Astrocyte of the spinal cord (primary cell): ENCODE data around the gene EGFR.
"Not testable (repeated sequence)": the region's sequence is repeated elsewhere in the genome, so short reads cannot be mapped to it uniquely, and the experiment has no call there.

Source experiments
- DNase-seq: peaks from one replicate; pipeline ENCODE4 v3.0.0; 2011; ENCODE audit warnings: low read depth, low spot score
- H3K4me3 ChIP-seq: 2 replicates; pipeline ENCODE4 v1.5.1; 2011; ENCODE audit warnings: low read depth, mild to moderate bottlenecking, low read length, moderate library complexity
- CTCF ChIP-seq: IDR thresholded peaks from 2 replicates; pipeline ENCODE4 v1.5.1; 2012; ENCODE audit warnings: low read depth, mild to moderate bottlenecking, low read length, inconsistent platforms
- in situ Hi-C: cut with HindIII; loops from 2 replicates; pipeline ENCODE4 v1.10.0; 2017; ENCODE audit warnings: low sequenced_read_pairs

Gene EGFR

GRCh38 chr7:55033236-55033846, 14.5 kb downstream of the EGFR start:
- in situ Hi-C loops, result no loop called here
- H3K4me3 ChIP-seq, result no peak overlapping the region
- no peak for TF ChIP-seq CTCF
- no peak for DNase-seq

GRCh38 chr7:55034776-55035175, 16.0 kb downstream of the EGFR start:
- no peak for TF ChIP-seq CTCF
- no peak for DNase-seq
- in situ Hi-C loops, result no loop called here
- no peak overlapping the region for H3K4me3 ChIP-seq

GRCh38 chr7:55035410-55035809, 16.6 kb downstream of the EGFR start:
- in situ Hi-C loops, H3K4me3 ChIP-seq, DNase-seq: not testable (repeated sequence)

- no peak overlapping the region for H3K4me3 ChIP-seq
- in situ Hi-C loops, result no loop called here
- no peak for TF ChIP-seq CTCF
- no peak for DNase-seq
These were observed 18.3 kb downstream of the EGFR start for GRCh38 chr7:55036950-55037736.

DNA sequence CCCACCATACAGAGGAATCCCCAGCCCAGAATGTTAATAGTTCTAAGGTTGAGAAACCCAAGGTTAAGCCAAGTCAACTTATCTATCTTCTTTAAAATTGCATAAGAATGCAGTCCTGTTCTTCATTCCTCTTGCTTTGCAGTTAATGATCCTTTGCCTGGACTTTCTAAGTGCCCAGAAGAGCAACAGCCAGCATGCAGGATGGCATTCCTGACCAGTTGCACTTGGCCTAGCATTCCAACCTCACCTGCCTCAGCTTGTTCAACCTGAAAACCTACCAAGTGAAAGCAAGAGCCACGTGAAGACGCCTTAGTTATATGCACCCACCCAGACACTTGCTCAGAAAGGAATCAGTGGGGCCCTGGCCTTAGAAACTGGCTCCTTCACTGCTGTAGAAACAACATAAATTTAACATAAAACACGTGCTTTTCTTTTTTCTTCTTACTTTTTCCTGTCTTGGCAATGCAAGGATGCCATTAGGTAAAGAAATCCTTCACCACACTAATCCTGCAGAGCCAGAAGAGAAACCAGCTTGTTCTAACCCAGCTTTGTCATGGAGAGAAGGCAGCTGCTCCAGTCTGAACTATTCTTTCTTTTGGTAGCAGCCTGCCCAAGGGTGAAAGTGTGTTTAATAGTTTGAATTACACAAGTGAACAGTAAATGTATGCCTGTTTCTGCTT, 25.0 kb downstream of the EGFR start:
- no peak overlapping the region for H3K4me3 ChIP-seq
- in situ Hi-C loops, result no loop called here
- DNase-seq, result no peak
- TF ChIP-seq CTCF, result no peak

DNA sequence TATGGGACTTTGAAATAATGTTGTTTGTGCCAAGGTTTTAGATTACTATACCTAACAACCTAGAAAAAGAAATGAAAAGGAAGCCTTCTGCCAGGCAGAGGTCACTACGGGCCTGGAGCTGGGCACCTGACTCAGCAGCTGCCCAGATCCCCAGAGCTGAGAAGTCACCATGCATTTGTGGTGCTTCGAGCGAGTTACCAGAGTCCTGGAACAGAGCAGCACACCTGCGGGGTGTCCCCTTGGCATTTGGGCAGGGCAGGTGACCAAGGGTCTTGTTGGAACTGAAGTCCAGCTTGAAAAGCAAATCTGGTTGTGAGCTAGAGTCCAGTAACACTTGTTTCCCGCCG, 25.5 kb downstream of the EGFR start:
- DNase-seq, result no peak
- no peak overlapping the region for H3K4me3 ChIP-seq
- in situ Hi-C loops, result no loop called here
- TF ChIP-seq CTCF, result no peak

- no peak overlapping the region for H3K4me3 ChIP-seq
- no peak for DNase-seq
- no peak for TF ChIP-seq CTCF
- in situ Hi-C loops, result no loop called here
These were observed 26.0 kb downstream of the EGFR start for GRCh38 chr7:55044791-55045190.
